Heart right ventricle (tissue), 16 donors: Measurements from ENCODE around the gene CD86. TPM values are rescaled to one million over a fixed set of nuclear protein-coding genes. Genes with fewer than 3 reads are reported as not detected.

Experiments used
- ATAC-seq, 8 donors: fragments of 200-7000 bp; cut with Tn5 transposase; one replicate each; pipeline ENCODE4 v1.9.1; 2020; ENCODE audit warnings: mild to moderate bottlenecking in 8 of 8, moderate library complexity in 8 of 8, moderate number of reproducible peaks in 1 of 8
- DNase-seq, 2 donors: peaks; one replicate each; pipeline ENCODE4 v3.0.0-alpha.2; 2020
- H3K27ac ChIP-seq, 10 donors: fragments of 200-600 bp; sonication (generic) in 2 of 10; one replicate each; pipeline versions ENCODE4 v1.5.0 to v1.8.0; 2020 to 2022; ENCODE audit warnings: mild to moderate bottlenecking in 3 of 10
- H3K27me3 ChIP-seq, 7 donors: fragments of 200-600 bp; one replicate each; pipeline ENCODE4 v1.8.0; 2021 to 2022; ENCODE audit warnings: mild to moderate bottlenecking in 2 of 7
- H3K36me3 ChIP-seq, 9 donors: fragments of 200-600 bp; sonication (generic) in 1 of 9; one replicate each; pipeline versions ENCODE4 v1.5.0 to v1.8.0; 2020 to 2022; ENCODE audit warnings: mild to moderate bottlenecking in 2 of 9
- H3K4me1 ChIP-seq, 9 donors: fragments of 200-600 bp; sonication (generic) in 1 of 9; one replicate each; pipeline versions ENCODE4 v1.5.0 to v1.8.0; 2020 to 2022; ENCODE audit warnings: mild to moderate bottlenecking in 4 of 9
- H3K4me3 ChIP-seq, 10 donors: fragments of 200-600 bp; sonication (generic) in 2 of 10; one replicate each; pipeline versions ENCODE4 v1.5.0 to v1.8.0; 2020 to 2022; ENCODE audit warnings: mild to moderate bottlenecking in 7 of 10, moderate library complexity in 2 of 10
- H3K9me3 ChIP-seq, 11 donors: fragments of 200-600 bp in 10 of 11; sonication (generic) in 2 of 11; one replicate each; pipeline versions ENCODE4 v1.5.0 to v1.8.0; 2013 to 2022; ENCODE audit warnings: mild to moderate bottlenecking in 2 of 11, control low read depth in 1 of 11, moderate library complexity in 1 of 11
- CTCF ChIP-seq, 9 donors: fragments of 200-600 bp; sonication (generic) in 2 of 9; IDR thresholded peaks; one replicate each; pipeline versions ENCODE4 v1.5.0 to v1.8.0; 2021 to 2022; ENCODE audit warnings: antibody characterized with exemption in 9 of 9, mild to moderate bottlenecking in 5 of 9, moderate library complexity in 1 of 9
- WGBS, 2 donors: extraction: QIAGEN DNeasy Blood & Tissue Kit; methylation state at CpG; one replicate each; pipeline ENCODE4 v1.1.7; 2013; ENCODE audit warnings: inconsistent platforms in 1 of 2; 5-methylcytosine and 5-hydroxymethylcytosine counted together
- intact Hi-C, 10 donors: fragments of 100-400 bp; cut with DNase I; formaldehyde crosslinking; loops; one replicate each; pipeline versions ENCODE4 v1.11.1 to v1.14.2; 2022
- polyA plus RNA-seq, 2 donors: library from polyadenylated mRNA; stranded (reverse); fragments of 200-250 nt; gene quantifications; one replicate each; pipeline ENCODE4 v1.2.3, GENCODE V29; 2013
- total RNA-seq, 10 donors: library from RNA; stranded (reverse); fragmentation: NEBNext Ultra II Directional in 3 of 10; extraction: Animal tissue kit (Norgen Biotek cat#: 25700) in 3 of 10; gene quantifications; one replicate each; pipeline versions ENCODE4 v1.2.1 to v1.2.4, GENCODE V29; 2021 to 2023
- donor health status: Arrhythmogenic right ventricular cardiomyopathy.
- donor health status: ischemic (EF 13 %, LVEDD 7.1; RV severe dilation, severe dysfunction).
- donor health status: healthy with polysubstance abuse.
- donor health status: DM: no; HTN: yes; CAD: no.
- donor health status: DM: no; HTN: no; CAD: no.
- donor health status: ischemic (EF 25% LVEDD 6.9; RV normal size, moderate dysfunction).
- donor health status: ischemic (EF 25% LVEDD 5.7; RV mildly dilated, moderate dysfunction).
- donor health status: healthy.
- donor health status: DM: yes; HTN: yes; CAD: no.
- donor health status: Ischemic cardiomyopathy.
- donor health status: ischemic (EF 35%, LVEDD 5.7; RV mildly dilated, moderate dysfunction).
- donor health status: nonischemic (EF 11% LVEDD 7.7; RV severe dilation, severe dysfunction).
- donor health status: DM: yes; HTN: yes; CAD: no.
- donor health status: PGD.
- donor health status: ischemic (EF 29% LVEDD 5.4; RV normal size, mild dysfunction).
- donor health status: nonischemic (EF 23%, LVEDD 6.1; RV moderate dilation, normal function).

Gene CD86
- total and polyA plus RNA-seq, 12 donors: 0.64 to 14.7 (median 1.4) TPM

DNA sequence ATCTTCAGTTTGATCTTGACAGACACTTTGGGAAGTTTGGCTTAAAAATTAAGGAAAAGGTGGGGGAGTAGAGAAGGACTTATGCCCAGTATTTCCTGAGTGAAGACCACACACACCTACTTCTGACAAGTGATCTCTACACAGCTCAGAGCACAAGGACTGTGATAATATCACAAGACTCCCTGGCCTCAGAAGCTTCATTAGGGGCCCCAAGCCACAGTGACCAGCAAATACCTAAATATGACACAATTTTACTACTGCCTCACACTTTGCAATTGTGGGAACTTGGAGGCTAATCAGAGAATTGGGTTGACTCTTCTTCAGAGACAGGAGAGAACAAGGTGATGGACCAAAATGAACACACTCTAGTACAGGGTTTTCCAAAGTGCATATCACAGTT lies 35.7 kb upstream of the CD86 start:
- peaks cover 8 to 44% (median 21%) of the 10 kb centered on the region in 7 donors for H3K27me3 ChIP-seq
- TF ChIP-seq CTCF (IDR thresholded peaks at IDR 0.05): no peak
- peaks cover 0 to 7% (median 0%) of the 10 kb centered on the region in 11 donors for H3K9me3 ChIP-seq
- H3K36me3 ChIP-seq: no peaks in the 10 kb centered on the region
- ATAC-seq (no peak), DNase-seq (no peak)
- H3K27ac ChIP-seq: no peak overlapping the region
- intact Hi-C loops: no loop called here
- peaks cover 0 to 9% (median 0%) of the 10 kb centered on the region in 9 donors for H3K4me1 ChIP-seq
- no peak overlapping the region for H3K4me3 ChIP-seq

DNA sequence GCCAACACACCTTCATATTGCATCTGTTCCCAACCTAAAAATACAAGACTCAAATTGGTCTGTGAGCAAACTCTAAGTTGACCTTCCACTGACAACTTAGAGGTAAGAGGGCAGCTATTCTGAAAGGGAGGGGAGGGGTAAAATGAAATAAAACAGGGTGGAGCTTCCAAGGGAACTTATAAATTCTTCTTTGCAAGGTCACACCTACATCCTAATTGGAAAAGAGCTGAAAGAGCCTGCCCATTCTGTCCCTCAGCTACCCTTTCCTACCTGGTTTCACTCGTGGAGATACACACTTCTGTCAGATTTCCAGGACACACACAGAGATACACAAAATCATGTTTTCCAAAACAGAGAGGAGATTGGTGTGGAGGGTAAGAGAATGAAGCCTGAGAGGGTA lies 34.1 kb upstream of the CD86 start:
- peaks cover 0 to 9% (median 0%) of the 10 kb centered on the region in 9 donors for H3K4me1 ChIP-seq
- WGBS, 2 donors: 66 to 73% methylated on average over 1 of the region's 1 CpG
- intact Hi-C loops: no loop called here

GRCh38 chr3:122021811-122022401 lies 33.3 kb upstream of the CD86 start, which contains the start of gene ILDR1:
Gene ILDR1 (minus strand): TSS chr3:122022247. CDS start chr3:122022077, 170 bp downstream.
- DNase-seq (no peak), ATAC-seq (no peak)
- Histone ChIP-seq H3K9me3 (no peaks in the 10 kb centered on the region), H3K4me1 (peaks cover 0 to 9% (median 0%) of the 10 kb centered on the region in 9 donors), H3K27me3 (peaks cover 8 to 37% (median 20%) of the 10 kb centered on the region in 7 donors), H3K27ac (no peak within 1 kb of the TSS), H3K4me3 (peak within 1 kb of the TSS in 8 of 10 donors; percentile 17 to 43 (median 28)), H3K36me3 (no peaks in the 10 kb centered on the region)
- 11 to 18% methylated on average over 42 to 43 of the region's 43 CpGs for WGBS, 2 donors
- TF ChIP-seq CTCF (IDR thresholded peaks at IDR 0.05): no peak
- intact Hi-C loops: no loop called here

More for the DNA sequence above, 34.1 kb upstream of the CD86 start:
- no peak overlapping the region for H3K27ac ChIP-seq
- ATAC-seq (no peak), DNase-seq (no peak)
- no peak for TF ChIP-seq CTCF (IDR thresholded peaks at IDR 0.05)
- H3K36me3 ChIP-seq: no peaks in the 10 kb centered on the region
- no peak overlapping the region for H3K4me3 ChIP-seq
- H3K27me3 ChIP-seq: peaks cover 8 to 44% (median 20%) of the 10 kb centered on the region in 7 donors
- no peaks in the 10 kb centered on the region for H3K9me3 ChIP-seq

- ATAC-seq: no peak
- Histone ChIP-seq H3K4me3 (no peak overlapping the region), H3K4me1 (peaks cover 0 to 9% (median 0%) of the 10 kb centered on the region in 9 donors), H3K9me3 (no peaks in the 10 kb centered on the region), H3K27ac (no peak overlapping the region), H3K27me3 (peaks cover 8 to 37% (median 20%) of the 10 kb centered on the region in 7 donors), H3K36me3 (no peaks in the 10 kb centered on the region)
- no peak for TF ChIP-seq CTCF (IDR thresholded peaks at IDR 0.05)
- no peak for DNase-seq
- intact Hi-C loops: no loop called here
- WGBS, 2 donors: 55 to 59% methylated on average over 8 of the region's 8 CpGs
Measured at GRCh38 chr3:122023335-122023910, 31.7 kb upstream of the CD86 start.
